ENCODE data around the gene APOD.
"Not testable (repeated sequence)": the region's sequence is repeated elsewhere in the genome, so short reads cannot be mapped to it uniquely, and the experiment has no call there.

GRCh38 chr3:195624603-195625560 is 41.1 kb upstream of the APOD start:
- TF ChIP-seq, protein P1, sequence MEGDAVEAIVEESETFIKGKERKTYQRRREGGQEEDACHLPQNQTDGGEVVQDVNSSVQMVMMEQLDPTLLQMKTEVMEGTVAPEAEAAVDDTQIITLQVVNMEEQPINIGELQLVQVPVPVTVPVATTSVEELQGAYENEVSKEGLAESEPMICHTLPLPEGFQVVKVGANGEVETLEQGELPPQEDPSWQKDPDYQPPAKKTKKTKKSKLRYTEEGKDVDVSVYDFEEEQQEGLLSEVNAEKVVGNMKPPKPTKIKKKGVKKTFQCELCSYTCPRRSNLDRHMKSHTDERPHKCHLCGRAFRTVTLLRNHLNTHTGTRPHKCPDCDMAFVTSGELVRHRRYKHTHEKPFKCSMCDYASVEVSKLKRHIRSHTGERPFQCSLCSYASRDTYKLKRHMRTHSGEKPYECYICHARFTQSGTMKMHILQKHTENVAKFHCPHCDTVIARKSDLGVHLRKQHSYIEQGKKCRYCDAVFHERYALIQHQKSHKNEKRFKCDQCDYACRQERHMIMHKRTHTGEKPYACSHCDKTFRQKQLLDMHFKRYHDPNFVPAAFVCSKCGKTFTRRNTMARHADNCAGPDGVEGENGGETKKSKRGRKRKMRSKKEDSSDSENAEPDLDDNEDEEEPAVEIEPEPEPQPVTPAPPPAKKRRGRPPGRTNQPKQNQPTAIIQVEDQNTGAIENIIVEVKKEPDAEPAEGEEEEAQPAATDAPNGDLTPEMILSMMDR (IDR thresholded peaks at IDR 0.05), result not testable (repeated sequence)
- TF ChIP-seq POLR2AphosphoS5, POLR2A (IDR thresholded peaks at IDR 0.05): not testable (repeated sequence)

All from suprapubic skin (tissue), 4 donors.